Activated CD8-positive, alpha-beta T cell treated with anti-CD3 and anti-CD28 coated beads for 36 hours (primary cell): ENCODE data around the gene DOK4. TPM values are rescaled to one million over a fixed set of nuclear protein-coding genes. Genes with fewer than 3 reads are reported as not detected.

Source experiments
- ATAC-seq: fragments of 200-7000 bp; cut with Tn5 transposase; one replicate; pipeline ENCODE4 v1.10.0; 2021; ENCODE audit warnings: mild to moderate bottlenecking, moderate library complexity
- CTCF ChIA-PET: fragments of 350-600 bp; sonication (Branson Sonifier 250); formaldehyde crosslinking; loops from one replicate; lab custom pipeline; 2021; ENCODE audit warnings: antibody characterized with exemption; lab: Charles Lee
- POLR2A ChIA-PET: fragments of 350-600 bp; sonication (Branson Sonifier 250); formaldehyde crosslinking; loops from one replicate; lab custom pipeline; 2021; ENCODE audit warnings: antibody characterized with exemption; lab: Charles Lee
- DNase-seq: peaks from one replicate; pipeline ENCODE4 v3.0.0-alpha.2; 2020
- H3K27ac Mint-ChIP-seq: one replicate; pipeline ENCODE4 v1.8.0; 2021; ENCODE audit warnings: mild to moderate bottlenecking, mixed read lengths
- H3K27me3 Mint-ChIP-seq: one replicate; pipeline ENCODE4 v1.8.0; 2021; ENCODE audit warnings: mixed read lengths
- H3K36me3 Mint-ChIP-seq: one replicate; pipeline ENCODE4 v1.8.0; 2021; ENCODE audit warnings: low read depth, mixed read lengths
- H3K4me1 Mint-ChIP-seq: one replicate; pipeline ENCODE4 v1.8.0; 2021; ENCODE audit warnings: low read depth, mixed read lengths
- H3K4me3 Mint-ChIP-seq: one replicate; pipeline ENCODE4 v1.8.0; 2021; ENCODE audit warnings: mild to moderate bottlenecking, moderate library complexity, mixed read lengths
- H3K9me3 Mint-ChIP-seq: one replicate; pipeline ENCODE4 v1.8.0; 2021; ENCODE audit warnings: mixed read lengths
- CTCF ChIP-seq: fragments of 200-600 bp; IDR thresholded peaks from one replicate; pipeline ENCODE4 v1.8.0; 2022; ENCODE audit warnings: antibody characterized with exemption, mild to moderate bottlenecking
- intact Hi-C: fragments of 100-400 bp; cut with micrococcal nuclease; formaldehyde crosslinking; loops from one replicate; pipeline ENCODE4 v1.10.0; 2022
- total RNA-seq, 2 experiments: library from RNA; stranded (reverse); gene quantifications; one replicate each; pipeline ENCODE4 v1.2.3, GENCODE V29; 2021

DOK4 gene
- total RNA-seq, 2 experiments from 2014 or later: 4.6 to 5.1 TPM

GRCh38 chr16:57509231-57509923 lies 23.1 kb upstream of the DOK4 start:
- intact Hi-C loops: no loop called here
- H3K27me3 Mint-ChIP-seq: no peaks in the 10 kb centered on the region
- H3K27ac Mint-ChIP-seq: no peak overlapping the region
- no peaks in the 10 kb centered on the region for H3K9me3 Mint-ChIP-seq
- no peak for DNase-seq
- no peaks in the 10 kb centered on the region for H3K4me1 Mint-ChIP-seq
- no peak for TF ChIP-seq CTCF
- ChIA-PET POLR2A (no interaction called here), CTCF (interaction anchor here (0.9 to 4.1 kb wide), 4 partner anchors 11 to 67 kb away, joined by 3 to 24 read pairs (median 3); no protein-coding TSS in a partner anchor)
- ATAC-seq: no peak
- H3K4me3 Mint-ChIP-seq: no peak overlapping the region
- H3K36me3 Mint-ChIP-seq: no peaks in the 10 kb centered on the region

GRCh38 chr16:57508035-57508425 lies 21.7 kb upstream of the DOK4 start:
- H3K27ac Mint-ChIP-seq: no peak overlapping the region
- H3K4me3 Mint-ChIP-seq: no peak overlapping the region
- H3K9me3 Mint-ChIP-seq: no peaks in the 10 kb centered on the region
- ChIA-PET POLR2A (interaction anchor here (0.6 kb wide), 1 partner anchor 12 kb away, joined by 3 read pairs; no protein-coding TSS in a partner anchor), CTCF (interaction anchor here (2.5 kb wide), 1 partner anchor 12 kb away, joined by 14 read pairs; no protein-coding TSS in a partner anchor)
- no peak for ATAC-seq
- H3K36me3 Mint-ChIP-seq: no peaks in the 10 kb centered on the region
- no peaks in the 10 kb centered on the region for H3K4me1 Mint-ChIP-seq
- no peaks in the 10 kb centered on the region for H3K27me3 Mint-ChIP-seq
- TF ChIP-seq CTCF: no peak
- no peak for DNase-seq
- intact Hi-C loops: no loop called here

DNA sequence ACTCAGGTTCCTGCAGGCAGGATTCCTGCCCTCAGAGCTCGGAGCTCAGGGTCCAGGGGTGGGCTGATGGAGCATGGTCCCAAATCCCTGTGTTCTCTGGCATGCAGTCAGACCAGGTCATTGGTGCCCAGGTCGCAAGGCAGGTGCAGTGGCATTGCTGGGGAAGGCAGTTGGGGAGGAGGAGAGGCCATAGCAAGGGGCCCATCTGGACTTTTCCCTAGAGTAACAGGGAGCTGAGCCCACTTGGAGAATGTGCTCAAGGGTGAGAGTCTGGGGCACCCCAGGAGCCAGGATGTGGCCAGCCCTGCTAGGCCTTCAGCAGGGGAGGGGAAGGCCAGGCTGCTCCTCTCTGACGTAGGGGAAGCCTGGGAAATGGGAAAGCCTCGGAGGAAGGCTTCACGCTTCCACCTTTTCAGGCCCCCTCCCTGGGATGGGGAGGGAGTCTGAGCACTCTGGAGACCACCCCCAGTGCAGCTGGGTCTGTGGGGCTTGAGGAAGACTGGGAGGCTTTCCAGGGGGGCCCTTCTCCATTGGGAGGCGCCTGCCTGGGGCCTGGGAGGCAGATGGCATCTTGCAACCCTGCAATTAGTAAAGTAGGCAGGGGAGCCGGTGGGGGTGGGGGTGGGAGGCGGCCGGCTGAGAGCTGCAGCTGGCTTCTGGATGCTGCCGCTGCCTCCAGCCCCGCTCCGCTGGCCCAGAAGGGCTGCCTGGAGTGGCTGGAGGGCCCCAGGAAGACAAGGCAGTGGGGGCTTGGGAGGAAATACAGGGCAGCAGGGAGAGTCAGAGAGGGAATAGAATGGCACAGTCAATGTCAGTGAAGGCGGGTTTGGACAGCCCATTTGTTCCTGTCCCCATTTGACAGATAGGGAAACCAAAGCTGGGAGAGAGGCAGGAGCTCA lies 21.1 kb upstream of the DOK4 start:
- no peak for TF ChIP-seq CTCF
- DNase-seq: no peak
- intact Hi-C loops: no loop called here
- POLR2A ChIA-PET: interaction anchor here (1.2 kb wide), 1 partner anchor 12 kb away, joined by 3 read pairs; no protein-coding TSS in a partner anchor
- H3K27ac Mint-ChIP-seq: no peak overlapping the region
- H3K4me3 Mint-ChIP-seq: no peak overlapping the region
- no peaks in the 10 kb centered on the region for H3K27me3 Mint-ChIP-seq
- H3K36me3 Mint-ChIP-seq: no peaks in the 10 kb centered on the region
- ATAC-seq: no peak
- CTCF ChIA-PET: interaction anchor here (2.5 kb wide), 1 partner anchor 13 kb away, joined by 14 read pairs; no protein-coding TSS in a partner anchor
- H3K4me1 Mint-ChIP-seq: no peaks in the 10 kb centered on the region
- no peaks in the 10 kb centered on the region for H3K9me3 Mint-ChIP-seq

DNA sequence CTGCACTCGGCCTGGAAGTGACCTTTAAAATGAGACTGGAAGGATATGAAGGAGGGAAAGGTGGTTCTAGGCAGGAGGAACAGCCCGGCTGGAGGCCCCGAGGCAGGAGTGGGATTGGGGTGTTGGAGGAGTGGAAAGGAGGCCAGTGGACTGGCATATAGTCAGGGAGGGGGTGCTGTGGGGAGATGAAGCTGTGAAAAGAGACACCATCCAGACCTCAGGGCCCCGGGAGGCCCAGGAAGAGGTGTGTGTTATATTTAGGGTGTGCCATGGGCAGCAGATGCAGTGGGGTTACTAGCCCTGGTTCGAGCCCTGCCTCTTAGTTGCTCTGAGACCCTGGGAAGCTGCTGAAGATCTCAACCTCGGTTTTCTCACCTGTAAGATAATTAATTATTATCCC lies 18.9 kb upstream of the DOK4 start:
- Mint-ChIP-seq H3K4me1 (peaks cover 11% of the 10 kb centered on the region), H3K9me3 (no peaks in the 10 kb centered on the region), H3K4me3 (no peak overlapping the region), H3K27ac (no peak overlapping the region), H3K36me3 (no peaks in the 10 kb centered on the region), H3K27me3 (no peaks in the 10 kb centered on the region)
- ChIA-PET CTCF (interaction anchor here (1.2 to 1.5 kb wide), 3 partner anchors 15 to 18 kb away, joined by 3 to 12 read pairs (median 3); no protein-coding TSS in a partner anchor), POLR2A (interaction anchor here (1.2 kb wide), 1 partner anchor 16 kb away, joined by 4 read pairs; no protein-coding TSS in a partner anchor)
- ATAC-seq: no peak
- no peak for TF ChIP-seq CTCF
- DNase-seq: no peak
- intact Hi-C loops: no loop called here
